Lower leg skin (tissue), 4 donors: ENCODE data around the gene SESN2. TPM values are rescaled to one million over a fixed set of nuclear protein-coding genes. Genes with fewer than 3 reads are reported as not detected.

Source experiments
- DNase-seq, 2 donors: peaks; one replicate each; pipeline ENCODE4 v3.0.0-alpha.2; 2019; ENCODE audit warnings: low spot score in 2 of 2
- H3K4me3 ChIP-seq: fragments of 200-600 bp; sonication (generic); 2 replicates; pipeline ENCODE4 v1.5.1; 2017; ENCODE audit warnings: mild to moderate bottlenecking, low read depth; ENCODE audit not compliant: poor library complexity, severe bottlenecking
- POLR2A ChIP-seq, 2 donors: fragments of 450-650 bp; IDR thresholded peaks; one replicate each; pipeline ENCODE4 v1.6.1; 2016 to 2017; ENCODE audit warnings: antibody characterized with exemption in 2 of 2, mild to moderate bottlenecking in 1 of 2, moderate library complexity in 1 of 2
- WGBS, 2 donors: methylation state at CpG; one replicate each; pipeline ENCODE4 v1.1.5; 2018; 5-methylcytosine and 5-hydroxymethylcytosine counted together
- intact Hi-C: fragments of 100-400 bp; cut with DNase I; formaldehyde crosslinking; loops from one replicate; pipeline ENCODE4 v1.15.0; 2023; ENCODE audit warnings: low total_unique reads
- total RNA-seq, 4 donors: library from RNA; depleted of rRNA; stranded (reverse); fragments of >200 nt; gene quantifications; one replicate each; pipeline ENCODE4 v1.1.0, GENCODE V29; 2016
- TF ChIP-seq, protein P1 (sequence below), 3 donors: fragments of 450-650 bp; IDR thresholded peaks; one replicate each; pipeline ENCODE4 v1.5.1; 2016; ENCODE audit warnings: antibody characterized with exemption in 3 of 3, mild to moderate bottlenecking in 3 of 3, moderate library complexity in 2 of 3

Gene SESN2
- total RNA-seq, 4 donors from 2014 or later = 8.2 to 13.6 (median 11.1) TPM

GRCh38 chr1:28257736-28258135 lies 1.6 kb upstream of the SESN2 start:
- no peak for DNase-seq
- no peak for TF ChIP-seq POLR2A (IDR thresholded peaks at IDR 0.05)
- TF ChIP-seq, protein P1, sequence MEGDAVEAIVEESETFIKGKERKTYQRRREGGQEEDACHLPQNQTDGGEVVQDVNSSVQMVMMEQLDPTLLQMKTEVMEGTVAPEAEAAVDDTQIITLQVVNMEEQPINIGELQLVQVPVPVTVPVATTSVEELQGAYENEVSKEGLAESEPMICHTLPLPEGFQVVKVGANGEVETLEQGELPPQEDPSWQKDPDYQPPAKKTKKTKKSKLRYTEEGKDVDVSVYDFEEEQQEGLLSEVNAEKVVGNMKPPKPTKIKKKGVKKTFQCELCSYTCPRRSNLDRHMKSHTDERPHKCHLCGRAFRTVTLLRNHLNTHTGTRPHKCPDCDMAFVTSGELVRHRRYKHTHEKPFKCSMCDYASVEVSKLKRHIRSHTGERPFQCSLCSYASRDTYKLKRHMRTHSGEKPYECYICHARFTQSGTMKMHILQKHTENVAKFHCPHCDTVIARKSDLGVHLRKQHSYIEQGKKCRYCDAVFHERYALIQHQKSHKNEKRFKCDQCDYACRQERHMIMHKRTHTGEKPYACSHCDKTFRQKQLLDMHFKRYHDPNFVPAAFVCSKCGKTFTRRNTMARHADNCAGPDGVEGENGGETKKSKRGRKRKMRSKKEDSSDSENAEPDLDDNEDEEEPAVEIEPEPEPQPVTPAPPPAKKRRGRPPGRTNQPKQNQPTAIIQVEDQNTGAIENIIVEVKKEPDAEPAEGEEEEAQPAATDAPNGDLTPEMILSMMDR (IDR thresholded peaks at IDR 0.05) = no peak
- 95 to 97% methylated on average over 4 of the region's 4 CpGs for WGBS, 2 donors
- H3K4me3 ChIP-seq = no peak overlapping the region
- intact Hi-C loops = no loop called here

GRCh38 chr1:28258628-28259251 lies 578 bp upstream of the SESN2 start:
- DNase-seq = no peak
- H3K4me3 ChIP-seq = no peak overlapping the region
- WGBS, 2 donors = 5 to 8% methylated on average over 12 of the region's 12 CpGs
- intact Hi-C loops = no loop called here
- TF ChIP-seq POLR2A (IDR thresholded peaks at IDR 0.05) = no peak
- TF ChIP-seq, protein P1 (IDR thresholded peaks at IDR 0.05) = no peak

GRCh38 chr1:28259934-28260802 lies 850 bp downstream of the SESN2 start:
- TF ChIP-seq, protein P1 (IDR thresholded peaks at IDR 0.05) = no peak
- no peak for TF ChIP-seq POLR2A (IDR thresholded peaks at IDR 0.05)
- DNase-seq = peak; percentile 56 to 93
- intact Hi-C loops = no loop called here
- peak overlapping the region; percentile 91 for H3K4me3 ChIP-seq
- 1 to 4% methylated on average over 49 to 63 of the region's 66 CpGs for WGBS, 2 donors

GRCh38 chr1:28260803-28261174 lies 1.5 kb downstream of the SESN2 start:
- peak overlapping the region; percentile 91 for H3K4me3 ChIP-seq
- TF ChIP-seq POLR2A (IDR thresholded peaks at IDR 0.05) = no peak
- TF ChIP-seq, protein P1 (IDR thresholded peaks at IDR 0.05) = no peak
- intact Hi-C loops = no loop called here
- WGBS, 2 donors = 61 to 67% methylated on average over 7 of the region's 7 CpGs
- no peak for DNase-seq

GRCh38 chr1:28264897-28265296 lies 5.6 kb downstream of the SESN2 start:
- TF ChIP-seq, protein P1 (IDR thresholded peaks at IDR 0.05) = no peak
- TF ChIP-seq POLR2A (IDR thresholded peaks at IDR 0.05) = no peak
- intact Hi-C loops = no loop called here
- no peak for DNase-seq
- H3K4me3 ChIP-seq = no peak overlapping the region
- WGBS, 2 donors = 76 to 79% methylated on average over 1 of the region's 1 CpG
